Stimulated activated CD8-positive, alpha-beta memory T cell treated with anti-CD3 and anti-CD28 coated beads, Interleukin-2, amount 100 ng/mL, for 48 hours (primary cell): ENCODE results near the gene EN1.

Source experiments
- DNase-seq, 2 donors: peaks; one replicate each; pipeline ENCODE4 v3.0.0-alpha.2; 2020; ENCODE audit warnings: low read depth in 2 of 2

The EN1 gene

DNA sequence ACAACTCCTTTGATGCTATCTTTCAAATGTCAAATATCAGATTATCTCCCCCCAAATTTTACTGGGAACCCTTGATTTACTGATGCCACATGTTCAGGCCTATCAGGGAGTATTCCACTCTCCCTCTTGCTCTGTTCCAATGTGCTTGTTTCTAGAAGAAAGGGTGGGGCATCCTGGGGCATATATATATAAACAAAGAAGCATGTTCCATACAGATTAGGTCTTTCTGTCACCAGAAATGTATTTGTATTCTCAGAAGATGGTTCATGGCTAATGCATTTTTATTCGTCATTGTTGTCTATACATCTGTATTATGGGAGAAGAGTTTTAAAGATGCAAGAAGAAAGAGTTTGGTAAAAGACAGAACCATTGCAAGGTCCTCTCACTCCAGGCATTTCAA is 24.9 kb downstream of the EN1 start:
- no peak for DNase-seq

DNA sequence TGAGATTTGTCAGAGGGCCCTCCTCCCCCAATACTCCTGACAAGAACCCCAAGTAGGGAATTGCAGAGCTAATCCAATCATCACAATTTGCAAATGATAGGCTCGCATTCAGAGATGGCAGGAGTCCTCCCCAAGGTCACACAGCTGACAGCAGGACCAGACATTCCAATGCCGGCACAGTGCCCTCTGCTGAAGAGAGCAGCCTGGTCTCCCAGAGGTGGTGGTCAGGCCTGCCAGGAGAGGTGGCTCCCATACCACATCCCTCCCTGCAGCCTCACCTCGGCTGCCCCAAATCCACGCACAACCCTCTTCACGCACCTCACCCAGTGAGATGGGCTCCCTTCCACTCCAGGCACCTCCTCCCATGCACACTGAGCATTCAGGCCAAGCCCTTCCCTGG is 25.4 kb downstream of the EN1 start:
- no peak for DNase-seq

DNA sequence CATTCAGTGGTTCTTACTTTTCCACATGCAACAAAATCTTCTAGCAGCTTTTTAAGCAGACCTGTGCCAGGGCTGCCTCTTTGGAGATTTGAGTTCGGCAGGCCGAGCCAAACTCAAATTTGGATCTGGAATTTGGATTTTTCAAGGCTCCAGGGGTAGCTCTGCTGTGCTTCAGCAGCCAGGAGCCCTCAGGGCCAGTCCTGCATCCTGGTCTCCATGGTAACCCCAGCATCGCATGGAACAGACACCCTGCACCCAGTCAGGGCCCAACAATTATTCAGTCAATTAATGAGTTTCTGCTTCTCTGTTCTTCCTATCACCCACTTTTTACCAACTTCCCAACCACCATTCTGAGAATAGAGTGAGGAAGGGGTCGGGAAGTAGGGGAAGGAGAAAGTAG is 30.0 kb downstream of the EN1 start:
- no peak for DNase-seq

DNA sequence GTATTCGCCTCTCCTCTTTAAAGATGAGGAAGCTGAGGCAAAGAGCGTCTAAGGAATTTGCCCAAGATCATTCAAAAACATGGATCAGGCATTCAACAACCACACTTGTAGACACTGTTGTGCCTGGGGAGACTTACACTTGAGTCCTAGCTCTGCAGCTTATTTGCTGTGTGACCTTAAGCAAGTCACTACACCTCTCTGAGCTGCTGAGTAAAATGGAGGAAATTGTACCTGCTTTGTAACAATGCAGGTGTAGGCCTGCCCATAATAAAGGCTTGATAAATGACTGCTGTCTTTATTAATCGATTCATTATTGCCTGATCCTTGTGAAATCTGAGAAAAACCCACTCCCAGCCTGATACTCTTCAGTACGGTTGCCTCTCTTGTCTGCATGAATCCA is 30.8 kb downstream of the EN1 start:
- DNase-seq, result no peak

DNA sequence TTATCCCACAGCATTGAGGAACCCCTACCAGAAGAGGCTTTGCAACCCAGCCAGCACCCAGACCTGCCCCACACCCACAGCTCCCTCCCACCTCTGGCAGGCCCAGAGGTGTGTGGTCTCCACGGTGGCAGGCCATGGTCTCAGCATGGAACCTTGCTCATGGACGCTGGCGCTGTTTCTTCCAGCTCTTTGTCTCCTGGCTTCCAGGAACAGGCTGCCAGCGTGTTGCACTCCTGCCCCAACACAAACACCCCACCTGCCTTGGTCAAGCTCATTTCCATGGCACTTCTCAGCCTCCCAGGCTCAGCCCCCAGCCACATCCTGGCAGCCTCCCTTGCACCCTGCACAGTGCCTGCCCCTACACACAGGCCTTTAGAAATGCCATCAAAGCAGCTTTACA is 31.7 kb downstream of the EN1 start:
- DNase-seq, result no peak

DNA sequence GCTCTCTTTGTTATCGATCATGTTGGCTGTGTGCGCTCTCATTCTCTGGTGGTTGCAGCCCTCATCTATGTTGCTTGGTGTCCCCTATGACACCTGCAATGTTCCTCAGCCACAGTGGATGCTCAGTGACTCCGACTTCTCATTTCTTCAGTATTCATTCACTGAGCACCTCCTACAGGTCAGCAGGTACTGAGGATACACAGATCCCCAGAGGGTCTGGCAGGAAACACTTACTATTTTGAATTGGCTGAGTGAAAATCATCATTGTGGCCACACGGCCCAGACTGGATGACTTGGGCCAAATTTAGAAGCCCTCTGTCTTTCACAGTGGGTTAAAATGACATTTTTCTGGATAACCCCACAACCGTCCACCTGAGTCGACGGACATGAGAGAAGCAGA is 32.1 kb downstream of the EN1 start:
- no peak for DNase-seq

DNA sequence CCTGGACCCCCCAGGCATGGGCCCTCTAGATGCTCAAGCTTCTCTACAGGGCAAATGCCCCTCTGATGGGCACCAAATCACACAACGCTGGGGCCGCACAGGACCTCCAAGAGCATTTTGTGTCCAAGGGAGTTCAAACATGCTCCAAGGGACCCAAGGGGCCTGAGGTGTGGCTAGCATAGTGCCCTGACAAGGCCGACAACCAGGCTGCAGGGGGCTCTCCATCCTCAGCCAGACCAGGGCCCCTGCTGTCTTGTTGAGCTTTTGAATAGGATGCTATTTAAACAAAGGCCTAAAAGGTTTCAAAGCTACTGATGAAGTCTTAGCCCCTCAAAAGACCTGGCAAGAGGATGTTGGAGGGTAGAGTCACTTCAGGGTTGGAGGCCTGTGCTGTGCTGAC is 33.1 kb downstream of the EN1 start:
- no peak for DNase-seq

DNA sequence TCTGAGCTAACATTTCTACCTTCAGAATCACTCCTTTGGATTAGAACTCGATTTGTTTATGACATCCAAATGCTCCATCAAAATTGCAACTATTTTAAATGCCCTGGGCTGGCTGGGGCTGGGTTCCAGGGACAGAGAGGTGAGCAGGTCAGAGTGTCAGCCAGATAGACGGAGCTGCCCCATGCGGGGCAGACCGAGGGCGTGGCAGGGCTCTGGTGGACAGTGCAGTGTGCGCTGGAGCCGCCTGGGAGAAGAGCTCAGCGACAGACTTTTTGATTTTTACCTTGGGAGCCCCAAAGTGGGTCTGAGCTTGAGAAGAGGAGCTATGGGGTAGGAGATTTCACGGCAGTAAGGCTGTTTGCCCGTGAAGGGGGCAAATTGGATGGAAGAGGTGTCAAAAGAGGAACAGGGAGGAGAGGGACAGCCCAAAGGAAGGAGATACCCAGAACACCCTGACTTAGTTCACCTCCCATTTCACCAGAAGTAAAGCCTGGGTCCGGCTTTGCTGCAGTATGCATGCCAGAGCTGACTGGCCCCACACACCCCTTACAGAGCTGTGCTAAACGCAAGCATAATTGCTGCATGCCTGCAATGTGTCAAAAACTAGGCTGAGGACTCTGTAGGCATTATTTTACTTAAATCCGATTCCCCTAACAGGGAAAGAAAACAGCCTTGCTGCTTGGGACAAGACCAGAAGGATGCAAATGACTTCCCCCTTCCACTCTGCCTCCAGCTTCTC is 33.7 kb downstream of the EN1 start:
- DNase-seq, result no peak

DNA sequence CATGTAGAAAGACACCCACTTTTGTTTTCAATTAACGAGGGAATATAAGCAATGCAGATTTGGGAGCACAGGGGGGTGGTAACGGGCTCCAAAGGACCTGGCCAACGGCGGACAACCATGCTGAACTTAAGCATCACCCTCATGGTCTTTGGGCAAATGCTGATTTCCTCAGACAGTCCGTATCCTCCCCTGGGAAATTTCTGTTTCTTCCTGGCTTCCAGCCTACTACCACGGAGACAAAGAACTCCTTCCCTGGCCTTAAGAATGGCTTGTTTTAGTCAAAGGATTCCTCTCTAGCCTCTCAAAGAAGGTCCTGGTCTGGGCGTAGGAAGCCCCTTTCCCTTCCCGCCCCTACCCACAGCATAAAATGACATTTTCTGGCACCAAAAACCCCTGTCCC is 34.3 kb downstream of the EN1 start:
- DNase-seq, result no peak

DNA sequence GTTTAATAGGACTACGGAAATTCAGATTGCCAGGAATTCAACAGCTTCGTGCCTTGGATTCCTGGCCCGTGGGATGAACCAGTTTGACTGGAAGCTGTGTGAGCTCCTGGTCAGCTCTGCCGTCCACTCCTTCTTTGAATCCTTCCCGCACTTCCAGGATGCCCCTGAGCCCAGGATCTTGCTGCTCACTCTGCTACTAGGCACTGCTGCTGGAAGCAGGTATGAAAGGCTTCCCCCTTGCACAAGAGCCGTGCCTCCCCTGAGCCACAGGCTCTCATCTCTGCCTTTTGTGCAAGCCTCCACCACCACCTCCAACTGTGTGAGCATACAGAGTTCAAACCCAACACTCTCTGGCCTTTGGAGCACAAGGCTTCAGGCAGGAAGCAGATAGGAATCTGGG is 34.9 kb downstream of the EN1 start:
- DNase-seq, result no peak

DNA sequence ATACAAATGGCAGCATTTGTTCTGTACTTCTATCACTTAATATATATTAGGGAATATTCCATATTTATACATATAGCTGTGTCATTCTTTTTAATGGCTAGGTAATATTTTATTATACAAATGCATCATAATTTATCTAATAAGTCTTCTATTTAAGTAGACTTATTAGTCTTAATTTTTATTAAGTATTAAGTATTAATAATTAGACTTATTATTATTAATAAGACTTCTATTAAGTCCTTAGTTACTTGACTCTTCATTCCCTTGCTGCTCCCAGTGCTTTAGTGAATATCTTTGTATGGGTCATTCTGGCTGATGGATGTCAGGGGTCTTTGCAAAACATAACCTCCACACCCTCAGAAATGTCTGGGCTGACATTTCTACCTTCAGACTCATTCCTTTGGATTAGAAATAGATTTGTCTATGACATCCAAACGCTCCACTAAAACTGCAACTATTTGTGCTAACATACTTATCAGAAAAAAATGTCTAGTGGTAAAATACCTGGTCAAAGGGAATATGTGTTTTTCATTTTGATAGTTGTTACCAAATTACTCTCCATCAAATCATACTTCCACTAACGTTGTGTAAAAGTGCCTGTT is 35.8 kb downstream of the EN1 start:
- no peak for DNase-seq

DNA sequence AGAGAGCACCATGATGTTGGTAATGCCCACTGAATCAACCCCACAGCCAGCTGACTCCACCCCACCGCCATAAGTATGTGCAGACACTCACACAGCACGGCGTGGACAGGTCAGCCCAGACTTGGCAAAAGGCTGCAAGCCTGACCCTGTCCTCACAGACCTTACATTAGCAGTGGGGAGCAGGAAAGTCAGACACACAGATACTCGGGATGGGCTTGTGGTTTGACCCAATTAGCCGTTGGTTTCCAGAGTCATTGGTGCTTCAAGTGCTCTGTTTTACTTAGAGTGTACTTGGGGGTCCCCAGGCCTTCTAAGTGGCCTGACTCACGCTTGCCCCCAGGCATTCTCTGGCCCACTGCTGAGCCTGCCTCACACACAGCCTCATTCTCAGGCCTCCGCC is 36.7 kb downstream of the EN1 start:
- DNase-seq, result no peak

DNA sequence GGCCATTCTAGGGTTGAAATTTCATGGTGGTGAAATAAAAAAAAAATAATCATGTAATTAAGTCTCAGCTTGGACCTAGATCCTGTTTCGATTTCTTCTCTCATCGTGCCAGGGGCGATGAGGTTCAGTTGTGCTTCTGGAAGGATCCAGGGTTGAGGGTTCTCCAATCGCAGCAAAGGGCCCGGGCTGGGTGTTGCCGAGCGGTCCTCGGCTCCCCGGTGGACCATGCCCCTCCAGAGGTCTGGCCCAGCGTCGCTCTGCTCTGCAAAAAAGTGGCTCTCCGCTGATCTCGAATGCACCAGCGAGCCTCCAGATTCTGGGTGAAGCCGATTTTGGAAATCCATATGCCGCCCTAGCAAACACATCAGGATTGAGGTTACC is 39.0 kb downstream of the EN1 start:
- DNase-seq, result no peak

DNA sequence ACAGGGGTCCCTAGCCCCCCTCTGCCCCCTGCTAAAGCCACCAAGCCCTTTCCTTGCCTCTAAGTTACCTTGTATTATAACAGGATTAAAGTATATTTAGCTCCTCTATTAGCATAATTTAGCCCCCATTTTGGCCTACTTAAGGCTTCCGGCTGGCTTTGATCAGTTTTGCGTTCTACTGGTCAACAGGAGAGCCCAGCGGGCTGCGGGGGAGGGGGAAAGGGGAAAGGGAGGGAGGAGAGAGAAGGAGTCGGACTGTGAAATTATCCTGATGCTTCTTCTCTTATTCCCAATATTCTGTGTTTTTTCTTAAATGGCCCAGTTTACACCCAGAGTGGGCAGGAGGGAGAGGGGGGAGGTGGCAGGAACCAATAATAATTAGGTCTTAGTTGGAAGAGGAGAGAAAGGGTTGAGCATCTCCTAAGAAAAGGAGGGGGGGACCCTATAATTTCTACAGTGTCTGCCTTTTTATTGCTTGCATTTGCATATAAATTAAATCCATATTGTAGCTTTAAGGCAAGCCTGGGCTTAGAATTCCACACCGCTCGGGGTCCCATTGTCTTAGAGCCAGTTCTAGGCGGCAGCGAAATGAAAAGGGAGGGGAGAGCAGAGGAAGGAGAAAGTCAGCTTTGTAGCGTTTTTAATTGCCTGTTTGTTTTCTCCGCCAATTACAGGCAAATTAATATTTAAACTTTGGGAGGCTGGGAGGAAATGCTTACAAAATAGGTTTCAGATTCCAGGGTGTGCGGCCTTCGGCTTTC is 39.6 kb downstream of the EN1 start:
- no peak for DNase-seq

DNA sequence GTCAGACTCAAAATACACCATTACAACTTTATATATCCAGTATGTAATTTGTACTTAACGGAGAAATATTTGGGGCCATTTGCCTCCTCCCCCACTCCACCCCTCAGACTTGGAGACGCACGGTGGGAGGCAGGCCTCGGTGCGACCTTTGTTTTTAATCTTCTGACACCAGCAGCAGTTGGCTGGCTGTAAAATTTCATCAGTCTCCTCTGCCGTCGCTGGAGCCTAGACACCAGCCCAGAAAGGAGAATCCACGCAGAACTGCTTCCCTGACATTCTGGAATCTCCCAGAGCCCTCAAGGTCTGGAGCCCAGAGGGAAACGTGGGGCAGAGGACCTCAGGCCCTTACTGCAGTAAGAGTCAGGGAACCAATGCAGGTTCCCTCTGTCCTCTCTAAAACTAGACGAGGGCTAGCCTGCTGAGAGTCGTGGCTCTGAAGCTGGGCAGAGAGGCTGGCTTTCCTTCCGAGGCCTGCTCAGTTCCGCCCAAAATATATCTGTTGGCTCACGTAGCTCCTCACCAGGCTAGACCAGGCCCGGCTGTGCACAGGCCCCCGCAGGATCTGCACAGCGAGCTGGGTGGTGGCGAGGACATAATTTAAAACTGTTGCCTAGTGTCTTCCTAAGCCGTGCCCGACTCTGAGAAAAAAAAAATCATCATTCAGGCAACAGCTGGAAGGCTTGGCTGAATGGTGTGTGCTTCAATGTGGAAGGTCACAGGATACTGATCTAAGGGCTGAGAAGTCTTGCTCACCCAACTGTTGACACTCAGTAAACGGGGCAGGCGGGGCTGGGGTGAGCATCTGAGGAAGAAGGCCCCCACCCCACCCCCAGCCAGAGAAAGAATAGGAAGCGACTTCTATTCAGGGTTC is 40.4 kb downstream of the EN1 start:
- DNase-seq, result no peak

DNA sequence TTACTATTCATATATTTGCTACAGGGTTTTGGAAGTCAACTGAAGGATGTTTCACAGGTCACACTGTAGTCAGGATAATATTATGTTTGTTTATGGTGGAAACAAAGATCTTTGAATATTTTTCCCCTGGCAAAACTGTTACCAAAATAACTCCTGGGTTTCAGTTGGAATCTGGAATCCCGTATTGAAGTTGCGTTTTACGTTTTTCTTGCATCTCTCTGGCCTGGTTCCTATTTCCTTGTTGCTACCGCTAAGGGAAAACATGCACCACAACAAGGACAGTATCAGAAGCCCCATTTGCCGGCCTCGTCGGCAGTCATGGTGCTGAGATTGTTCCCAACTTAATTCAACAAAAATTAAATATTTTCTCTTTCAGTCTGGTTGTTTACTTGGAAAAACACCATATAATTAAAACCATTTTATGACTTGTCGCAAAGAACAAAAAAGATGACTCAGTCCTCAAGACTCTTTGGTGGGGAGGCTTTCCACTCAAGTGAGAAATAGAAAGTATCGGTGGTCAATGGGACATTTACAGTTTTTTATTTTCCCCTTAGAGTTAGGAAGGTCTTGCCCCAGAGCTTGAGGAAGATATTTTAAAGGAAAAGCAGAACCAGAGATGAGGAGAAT is 42.3 kb downstream of the EN1 start:
- DNase-seq, result no peak

DNA sequence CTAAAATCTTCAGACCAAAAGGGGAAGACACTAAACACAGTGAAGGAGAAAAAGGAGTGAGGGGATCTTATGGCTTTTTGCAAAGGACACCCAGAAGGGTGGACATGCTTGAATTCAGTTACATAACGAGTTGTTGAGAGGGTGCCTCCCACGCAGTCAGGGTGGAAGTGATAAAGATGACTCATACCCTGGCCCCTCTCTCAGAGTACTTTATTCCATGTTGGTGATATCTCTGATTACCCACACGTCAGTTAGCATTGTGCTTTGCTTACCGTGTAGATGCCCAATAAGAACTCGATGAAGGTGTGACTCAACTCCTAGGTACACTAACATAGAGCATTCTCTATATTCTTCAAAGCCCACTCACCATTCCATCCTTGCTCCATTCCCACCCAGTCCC is 44.4 kb downstream of the EN1 start:
- no peak for DNase-seq

DNA sequence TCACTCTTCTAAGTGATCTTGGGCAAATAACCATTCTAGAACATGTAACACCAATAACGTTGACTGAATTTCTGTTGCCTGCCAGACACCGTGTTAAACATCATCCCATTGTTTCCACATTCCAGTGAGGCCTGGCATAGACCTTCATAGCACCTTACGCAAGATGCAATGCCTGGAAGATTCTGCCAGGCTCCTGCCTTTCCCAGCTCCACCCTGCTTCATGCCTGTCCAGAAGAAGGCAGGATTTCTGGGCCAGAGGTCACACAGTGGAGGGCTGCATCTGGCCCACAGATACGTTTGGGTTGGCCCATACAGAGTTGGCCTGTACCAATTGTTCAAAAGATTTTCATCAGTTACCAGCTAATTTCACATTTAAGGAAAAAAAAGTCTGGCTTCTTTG is 46.3 kb downstream of the EN1 start:
- no peak for DNase-seq

DNA sequence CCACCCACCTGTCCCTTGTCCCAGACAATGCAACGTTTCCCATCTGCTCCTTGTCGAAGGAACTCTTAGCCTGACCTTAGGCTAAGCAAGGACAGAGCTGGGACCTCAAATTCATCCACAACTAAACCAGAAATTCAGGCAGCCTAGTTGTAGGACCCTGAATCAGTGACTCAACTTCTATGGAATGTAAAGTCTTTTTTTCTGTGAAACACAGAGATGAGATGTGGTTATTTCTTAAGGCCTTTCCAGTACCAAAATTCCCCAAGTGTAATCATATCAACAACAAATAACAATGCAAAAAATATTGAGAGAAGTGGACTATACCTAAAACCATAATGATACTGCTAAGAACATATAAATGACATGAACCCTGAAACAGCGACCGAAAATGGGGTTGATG is 46.7 kb downstream of the EN1 start:
- no peak for DNase-seq

DNA sequence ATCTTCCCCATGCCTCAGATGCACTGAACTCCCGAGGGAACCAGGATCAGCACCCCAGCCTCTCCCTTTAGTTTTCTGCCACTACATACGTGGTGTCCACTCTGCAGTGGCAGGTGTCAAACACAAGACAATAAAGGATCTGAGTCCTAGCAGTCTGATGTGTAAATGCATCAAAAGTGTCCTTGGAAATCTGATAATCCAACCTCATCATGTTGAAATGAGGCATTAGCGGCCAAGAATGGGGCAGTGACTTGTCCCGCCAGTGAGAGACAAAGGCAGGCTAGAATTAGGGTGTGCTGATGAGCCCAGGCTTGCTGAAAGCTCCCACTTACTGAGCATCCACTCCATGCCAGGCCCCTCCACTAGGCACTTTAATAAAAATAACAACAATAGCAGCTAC is 52.9 kb downstream of the EN1 start:
- DNase-seq, result no peak
